Stomach (tissue), 9 donors: Measurements from ENCODE around the gene FCHO1. TPM values are rescaled to one million over a fixed set of nuclear protein-coding genes. Genes with fewer than 3 reads are reported as not detected.

Experiments used
- DNase-seq, 2 donors: peaks; one replicate each; pipeline versions ENCODE4 v3.0.0 to v3.0.0-alpha.2; 2013 to 2019
- H3K27ac ChIP-seq, 5 donors: fragments of 200-600 bp in 4 of 5; sonication (generic) in 4 of 5; one replicate each; pipeline ENCODE4 v1.5.1; 2013 to 2019; ENCODE audit warnings: mild to moderate bottlenecking in 1 of 5, moderate library complexity in 1 of 5
- H3K27me3 ChIP-seq, 3 donors: fragments of 200-600 bp; sonication (generic); one replicate each; pipeline ENCODE4 v1.5.1; 2017 to 2019; ENCODE audit warnings: mixed run types in 1 of 3
- H3K36me3 ChIP-seq, 4 donors: fragments of 200-600 bp; sonication (generic); 1 replicate in 3 of 4; 2 replicates in 1 of 4; pipeline ENCODE4 v1.5.1; 2016 to 2019
- H3K4me1 ChIP-seq, 4 donors: fragments of 200-600 bp; sonication (generic); one replicate each; pipeline ENCODE4 v1.5.1; 2016 to 2019
- H3K4me3 ChIP-seq, 4 donors: fragments of 200-600 bp; sonication (generic) in 3 of 4; one replicate each; pipeline ENCODE4 v1.5.1; 2016 to 2019; ENCODE audit warnings: mild to moderate bottlenecking in 1 of 4
- H3K9me3 ChIP-seq, 4 donors: fragments of 200-600 bp; sonication (generic); one replicate each; pipeline ENCODE4 v1.5.1; 2016 to 2019
- EP300 ChIP-seq: sonication (generic); formaldehyde crosslinking; IDR thresholded peaks from one replicate; pipeline ENCODE4 v1.6.1; 2017; ENCODE audit warnings: antibody characterized with exemption
- POLR2A ChIP-seq, 4 donors: fragments of 450-650 bp; IDR thresholded peaks; one replicate each; pipeline ENCODE4 v1.6.1; 2016; ENCODE audit warnings: antibody characterized with exemption in 4 of 4, control low read depth in 2 of 4, mild to moderate bottlenecking in 1 of 4, moderate library complexity in 1 of 4
- POLR2AphosphoS5 ChIP-seq, 3 donors: sonication (generic); formaldehyde crosslinking; IDR thresholded peaks; one replicate each; pipeline ENCODE4 v1.6.1; 2016; ENCODE audit warnings: antibody characterized with exemption in 3 of 3
- WGBS, 5 donors: extraction: QIAGEN DNeasy Blood & Tissue Kit in 3 of 5; methylation state at CpG; one replicate each; pipeline versions ENCODE4 v1.1.5 to v1.1.7; 2013 to 2018; 5-methylcytosine and 5-hydroxymethylcytosine counted together
- intact Hi-C: fragments of 100-400 bp; cut with DNase I; formaldehyde crosslinking; loops from one replicate; pipeline ENCODE4 v1.15.1; 2023; ENCODE audit warnings: low total_unique reads
- polyA plus RNA-seq, 3 donors: library from polyadenylated mRNA; stranded (reverse); fragments of 200-250 nt; gene quantifications; one replicate each; pipeline ENCODE4 v1.2.3, GENCODE V29; 2013
- total RNA-seq, 5 donors: library from RNA; depleted of rRNA; stranded (reverse); fragments of >200 nt; gene quantifications; one replicate each; pipeline versions ENCODE4 v1.1.0 to v1.2.3, GENCODE V29; 2014 to 2016
- TF ChIP-seq, protein P1 (sequence below), 7 experiments: fragments of 450-650 bp in 4 of 7; fragments of 200-600 bp in 3 of 7; sonication (generic) in 3 of 7; IDR thresholded peaks; one replicate each; pipeline ENCODE4 v1.5.1; 2016 to 2019; ENCODE audit warnings: antibody characterized with exemption in 7 of 7, control low read depth in 2 of 7, mild to moderate bottlenecking in 1 of 7
- donor health status: healthy with polysubstance abuse.
- donor health status: Bipolar disorder and iron deficiency.
- donor health status: healthy.

FCHO1 gene
- total and polyA plus RNA-seq, 8 donors, result 0.53 to 9.3 (median 0.92) TPM; not detected in 1

DNA sequence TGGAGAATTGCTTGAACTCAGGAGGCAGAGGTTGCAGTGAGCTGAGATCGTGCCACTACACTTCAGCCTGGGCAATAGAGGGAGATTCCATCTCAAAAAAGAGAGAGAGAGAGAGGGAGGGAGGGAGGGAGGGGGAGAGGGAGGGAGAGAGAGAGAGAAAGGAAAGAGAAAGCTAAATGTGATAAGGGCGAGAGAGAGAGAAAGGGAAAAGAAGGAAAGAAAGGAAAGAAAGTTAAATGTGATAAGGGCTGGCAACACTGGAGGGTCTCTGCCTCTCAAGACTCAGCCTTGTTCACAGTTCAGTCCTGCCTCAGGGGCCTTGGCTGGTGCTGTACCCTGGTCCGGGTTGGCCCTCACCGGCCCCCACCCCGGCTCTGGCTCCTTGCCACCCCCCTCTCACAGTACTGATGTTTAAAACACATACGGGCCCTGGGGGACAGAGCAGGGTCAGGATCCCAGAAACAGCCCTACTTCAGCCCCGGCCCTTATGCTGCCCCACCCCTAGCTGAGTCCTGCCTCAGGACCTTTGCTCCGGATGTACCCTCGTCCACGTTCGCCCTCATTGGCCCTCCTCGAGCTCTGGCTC is 28.5 kb upstream of the FCHO1 start:
- Histone ChIP-seq H3K27me3 (no peaks in the 10 kb centered on the region), H3K9me3 (no peaks in the 10 kb centered on the region), H3K27ac (peak overlapping the region in 1 of 5 donors; percentile 90), H3K4me1 (peaks cover 26 to 59% (median 47%) of the 10 kb centered on the region in 4 donors), H3K4me3 (no peak overlapping the region), H3K36me3 (peaks cover 40 to 63% (median 51%) of the 10 kb centered on the region in 4 donors)
- no peak for DNase-seq
- 73 to 80% (median 76%) methylated on average over 10 to 12 of the region's 12 CpGs for WGBS, 5 donors
- intact Hi-C loops, result no loop called here
- no peak for TF ChIP-seq POLR2AphosphoS5 (IDR thresholded peaks at IDR 0.05)
- no peak for TF ChIP-seq EP300
- no peak for TF ChIP-seq POLR2A (IDR thresholded peaks at IDR 0.05)
- TF ChIP-seq, protein P1, sequence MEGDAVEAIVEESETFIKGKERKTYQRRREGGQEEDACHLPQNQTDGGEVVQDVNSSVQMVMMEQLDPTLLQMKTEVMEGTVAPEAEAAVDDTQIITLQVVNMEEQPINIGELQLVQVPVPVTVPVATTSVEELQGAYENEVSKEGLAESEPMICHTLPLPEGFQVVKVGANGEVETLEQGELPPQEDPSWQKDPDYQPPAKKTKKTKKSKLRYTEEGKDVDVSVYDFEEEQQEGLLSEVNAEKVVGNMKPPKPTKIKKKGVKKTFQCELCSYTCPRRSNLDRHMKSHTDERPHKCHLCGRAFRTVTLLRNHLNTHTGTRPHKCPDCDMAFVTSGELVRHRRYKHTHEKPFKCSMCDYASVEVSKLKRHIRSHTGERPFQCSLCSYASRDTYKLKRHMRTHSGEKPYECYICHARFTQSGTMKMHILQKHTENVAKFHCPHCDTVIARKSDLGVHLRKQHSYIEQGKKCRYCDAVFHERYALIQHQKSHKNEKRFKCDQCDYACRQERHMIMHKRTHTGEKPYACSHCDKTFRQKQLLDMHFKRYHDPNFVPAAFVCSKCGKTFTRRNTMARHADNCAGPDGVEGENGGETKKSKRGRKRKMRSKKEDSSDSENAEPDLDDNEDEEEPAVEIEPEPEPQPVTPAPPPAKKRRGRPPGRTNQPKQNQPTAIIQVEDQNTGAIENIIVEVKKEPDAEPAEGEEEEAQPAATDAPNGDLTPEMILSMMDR (IDR thresholded peaks at IDR 0.05), result no peak

DNA sequence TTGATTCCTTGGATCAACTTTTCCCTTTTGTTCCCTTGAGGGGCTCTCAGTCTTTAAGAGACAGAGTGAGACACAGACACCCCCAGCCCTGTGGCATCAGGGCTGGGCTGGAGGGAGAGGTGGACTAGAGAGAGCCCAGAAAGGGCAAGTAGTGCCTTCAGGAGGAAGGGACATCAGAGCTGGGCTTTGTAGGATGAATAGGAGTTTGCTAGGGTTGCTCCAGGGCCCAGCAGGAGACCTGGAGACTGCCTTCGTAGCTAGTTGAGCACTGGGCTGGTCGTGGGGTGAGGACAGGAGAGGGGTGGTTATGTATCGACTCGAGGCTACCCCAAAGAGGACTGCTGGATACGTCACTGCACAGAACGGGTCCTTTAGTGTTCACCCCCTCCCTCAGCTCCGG is 26.6 kb upstream of the FCHO1 start:
- WGBS, 5 donors, result 90 to 98% (median 97%) methylated on average over 7 of the region's 7 CpGs
- peaks cover 56 to 83% (median 70%) of the 10 kb centered on the region in 4 donors for H3K36me3 ChIP-seq
- TF ChIP-seq, protein P1 (IDR thresholded peaks at IDR 0.05), result no peak
- TF ChIP-seq EP300 (no peak), POLR2A (IDR thresholded peaks at IDR 0.05) (no peak), POLR2AphosphoS5 (IDR thresholded peaks at IDR 0.05) (no peak)

DNA sequence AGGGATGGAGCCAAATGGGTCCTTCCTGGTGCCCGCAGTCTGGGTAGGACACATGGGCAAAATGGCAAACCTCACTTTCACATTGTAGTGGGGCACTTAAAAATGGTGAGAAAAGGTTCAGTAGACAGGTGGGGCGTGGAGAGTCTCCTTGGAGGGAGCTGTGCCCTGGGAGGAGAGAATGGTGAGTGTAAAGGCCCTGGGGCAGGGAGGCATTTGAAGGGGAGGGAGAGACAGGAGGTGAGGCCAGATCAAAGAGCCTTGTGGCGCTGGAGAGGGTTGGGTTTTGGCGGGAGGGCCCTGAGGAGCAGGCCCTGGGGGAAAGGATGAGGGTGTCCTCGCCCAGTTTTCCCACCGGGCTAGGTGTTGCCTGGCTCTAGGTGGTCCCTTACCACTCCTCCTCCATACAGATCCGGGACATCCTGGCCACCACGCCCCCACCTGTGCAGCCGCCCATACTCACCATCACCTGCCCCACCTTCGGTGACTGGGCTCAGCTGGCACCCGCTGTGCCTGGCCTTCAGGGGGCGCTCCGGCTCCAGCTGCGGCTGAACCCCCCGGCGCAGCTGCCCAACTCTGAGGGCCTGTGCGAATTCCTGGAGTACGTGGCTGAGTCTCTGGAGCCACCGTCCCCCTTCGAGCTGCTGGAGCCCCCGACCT is 25.7 kb upstream of the FCHO1 start:
- 77 to 87% (median 82%) methylated on average over 15 to 21 of the region's 21 CpGs for WGBS, 5 donors
- Histone ChIP-seq H3K27ac (no peak overlapping the region), H3K4me1 (peaks cover 20 to 50% (median 28%) of the 10 kb centered on the region in 4 donors), H3K9me3 (no peaks in the 10 kb centered on the region), H3K27me3 (no peaks in the 10 kb centered on the region), H3K4me3 (no peak overlapping the region), H3K36me3 (peaks cover 56 to 92% (median 79%) of the 10 kb centered on the region in 4 donors)
- intact Hi-C loops, result no loop called here
- TF ChIP-seq POLR2AphosphoS5 (IDR thresholded peaks at IDR 0.05), result no peak
- TF ChIP-seq POLR2A (IDR thresholded peaks at IDR 0.05), result no peak
- TF ChIP-seq, protein P1 (IDR thresholded peaks at IDR 0.05), result peak in 1 of 7 experiments; percentile 12
- no peak for DNase-seq

More for the DNA sequence above, 26.6 kb upstream of the FCHO1 start:
- Histone ChIP-seq H3K4me3 (no peak overlapping the region), H3K9me3 (no peaks in the 10 kb centered on the region), H3K27ac (no peak overlapping the region), H3K4me1 (peaks cover 26 to 59% (median 36%) of the 10 kb centered on the region in 4 donors), H3K27me3 (no peaks in the 10 kb centered on the region)
- intact Hi-C loops, result no loop called here
- DNase-seq, result no peak

DNA sequence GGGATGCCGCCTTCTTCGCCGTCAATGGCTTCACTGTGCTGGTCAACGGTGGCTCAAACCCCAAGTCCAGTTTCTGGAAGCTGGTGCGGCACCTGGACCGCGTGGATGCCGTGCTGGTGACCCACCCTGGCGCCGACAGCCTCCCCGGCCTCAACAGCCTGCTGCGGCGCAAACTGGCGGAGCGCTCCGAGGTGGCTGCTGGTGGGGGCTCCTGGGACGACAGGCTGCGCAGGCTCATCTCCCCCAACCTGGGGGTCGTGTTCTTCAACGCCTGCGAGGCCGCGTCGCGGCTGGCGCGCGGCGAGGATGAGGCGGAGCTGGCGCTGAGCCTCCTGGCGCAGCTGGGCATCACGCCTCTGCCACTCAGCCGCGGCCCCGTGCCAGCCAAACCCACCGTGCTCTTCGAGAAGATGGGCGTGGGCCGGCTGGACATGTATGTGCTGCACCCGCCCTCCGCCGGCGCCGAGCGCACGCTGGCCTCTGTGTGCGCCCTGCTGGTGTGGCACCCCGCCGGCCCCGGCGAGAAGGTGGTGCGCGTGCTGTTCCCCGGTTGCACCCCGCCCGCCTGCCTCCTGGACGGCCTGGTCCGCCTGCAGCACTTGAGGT is 25.0 kb upstream of the FCHO1 start:
- intact Hi-C loops, result no loop called here
- no peak for DNase-seq
- Histone ChIP-seq H3K4me1 (peaks cover 13 to 44% (median 21%) of the 10 kb centered on the region in 4 donors), H3K27me3 (no peaks in the 10 kb centered on the region), H3K36me3 (peaks cover 56 to 98% (median 86%) of the 10 kb centered on the region in 4 donors), H3K27ac (no peak overlapping the region), H3K9me3 (no peaks in the 10 kb centered on the region), H3K4me3 (no peak overlapping the region)
- TF ChIP-seq, protein P1 (IDR thresholded peaks at IDR 0.05), result no peak
- no peak for TF ChIP-seq POLR2AphosphoS5 (IDR thresholded peaks at IDR 0.05)
- no peak for TF ChIP-seq EP300
- no peak for TF ChIP-seq POLR2A (IDR thresholded peaks at IDR 0.05)
- 94% methylated on average over 31 to 59 of the region's 59 CpGs for WGBS, 5 donors
